HG03432 (cell line): Measurements from ENCODE around the gene RAD21L1.
"Not testable (repeated sequence)": the region's sequence is repeated elsewhere in the genome, so short reads cannot be mapped to it uniquely, and the experiment has no call there.

Source experiments
- ATAC-seq: cut with Tn5 transposase; IDR thresholded peaks from one replicate; pipeline ENCODE4 v1.9.1; 2021; ENCODE audit warnings: mild to moderate bottlenecking, moderate library complexity; ENCODE audit not compliant: unreplicated experiment

RAD21L1 gene

GRCh38 chr20:1224205-1224890 lies 1.5 kb upstream of the RAD21L1 start:
- no peak for ATAC-seq

DNA sequence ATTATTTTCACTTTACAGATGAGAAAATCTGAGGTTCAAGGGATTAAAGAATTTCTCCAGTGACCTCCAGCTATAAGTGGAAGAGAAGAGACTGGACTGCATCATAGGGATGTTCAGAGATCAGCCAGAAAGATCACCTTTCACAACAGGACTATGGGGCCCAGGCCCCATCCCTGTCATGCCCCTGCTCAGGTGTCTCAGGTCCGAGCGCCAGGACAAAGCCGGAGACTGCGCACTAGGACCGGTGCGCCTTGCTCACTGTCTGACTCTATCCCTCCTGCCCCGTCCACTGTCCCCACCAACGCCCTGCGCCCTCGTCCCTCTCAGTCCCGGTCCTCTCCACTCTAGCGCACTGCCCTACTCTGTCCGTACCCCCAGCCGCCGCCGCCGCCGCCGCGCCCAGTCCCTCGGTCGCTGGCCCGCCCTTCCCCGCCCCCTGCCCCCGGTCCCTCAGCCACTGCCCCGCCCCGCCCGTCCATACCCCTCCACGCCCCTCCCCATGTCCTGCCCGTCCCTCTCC lies 521 bp upstream of the RAD21L1 start:
- ATAC-seq = no peak

GRCh38 chr20:1229541-1229940 lies 3.7 kb downstream of the RAD21L1 start:
- ATAC-seq = no peak

DNA sequence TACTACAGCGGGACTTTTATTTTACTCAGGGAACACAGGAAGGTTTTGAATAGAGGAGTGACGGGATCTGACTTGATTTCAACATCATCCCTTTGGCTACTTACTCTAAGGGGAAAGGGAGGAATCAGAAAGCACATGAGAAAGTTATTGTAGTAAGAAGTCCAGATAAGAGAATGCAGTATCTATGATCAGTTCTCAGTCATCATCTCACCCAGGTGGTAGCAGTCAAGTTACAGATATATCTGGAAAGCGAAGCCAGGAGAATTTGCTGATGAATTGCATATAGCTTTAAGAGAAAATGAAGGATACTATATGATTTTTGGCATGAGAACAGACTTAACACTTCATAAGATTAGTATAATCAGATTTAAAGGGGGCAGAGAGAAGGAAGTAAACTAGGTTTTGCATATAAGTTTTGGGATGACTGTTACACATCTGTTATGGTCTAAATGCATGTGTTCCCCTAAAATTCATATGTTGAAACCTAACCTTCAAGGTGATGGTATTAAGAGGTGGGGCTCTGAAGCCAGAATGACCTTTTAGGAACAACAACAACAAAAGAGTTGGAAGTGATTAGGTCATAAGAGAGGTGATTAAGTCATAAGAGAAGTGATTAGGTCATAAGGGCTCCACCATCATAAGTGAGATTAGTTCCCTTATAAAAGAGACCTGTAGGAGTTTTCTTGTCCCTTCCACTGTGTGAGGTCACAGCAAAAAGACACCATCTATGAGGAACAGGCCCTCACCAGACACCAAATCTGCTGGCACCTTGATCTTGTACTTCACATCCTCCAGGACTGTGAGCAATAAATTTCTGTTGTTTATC lies 6.7 kb downstream of the RAD21L1 start:
- ATAC-seq = no peak

GRCh38 chr20:1240549-1240948 lies 14.7 kb downstream of the RAD21L1 start:
- ATAC-seq = no peak

GRCh38 chr20:1241456-1241855 lies 15.6 kb downstream of the RAD21L1 start:
- no peak for ATAC-seq

- no peak for ATAC-seq
Observed at GRCh38 chr20:1242099-1242498, 16.3 kb downstream of the RAD21L1 start.

DNA sequence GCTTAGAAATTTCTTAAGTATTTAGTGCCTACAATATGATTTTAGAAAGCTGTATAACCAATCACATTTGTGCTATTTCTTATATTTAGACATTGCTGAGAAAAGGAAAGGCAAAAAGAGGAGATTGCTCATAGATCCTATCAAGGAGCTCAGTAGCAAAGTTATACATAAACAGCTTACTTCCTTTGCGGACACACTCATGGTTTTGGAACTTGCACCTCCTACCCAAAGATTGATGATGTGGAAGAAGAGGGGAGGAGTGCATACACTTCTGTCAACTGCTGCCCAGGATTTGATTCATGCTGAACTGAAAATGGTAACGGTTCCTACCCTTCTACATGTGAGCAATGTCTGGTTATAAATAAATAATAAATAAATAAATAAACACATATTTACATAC lies 16.7 kb downstream of the RAD21L1 start:
- no peak for ATAC-seq

GRCh38 chr20:1245578-1245977 lies 19.7 kb downstream of the RAD21L1 start:
- ATAC-seq = no peak

DNA sequence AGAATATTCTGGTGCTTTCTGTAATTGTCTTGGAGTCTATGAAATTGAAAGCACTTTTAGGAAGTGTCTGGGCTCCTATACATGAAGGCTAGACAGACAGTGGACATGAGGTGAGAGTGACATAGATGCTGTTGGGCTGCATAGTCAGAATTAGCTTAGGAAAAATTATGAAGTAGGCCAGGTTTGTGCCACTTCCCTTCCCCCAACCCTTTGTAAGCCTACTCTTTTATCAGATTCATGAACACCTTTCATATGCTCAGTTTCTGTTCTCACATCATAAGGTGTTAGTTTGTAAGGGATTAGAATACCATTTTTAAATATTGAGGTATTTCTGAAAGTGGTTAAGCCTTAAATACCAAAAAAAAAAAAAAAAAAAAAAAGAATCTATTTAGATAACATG lies 21.8 kb downstream of the RAD21L1 start:
- no peak for ATAC-seq

GRCh38 chr20:1250282-1250681 lies 24.4 kb downstream of the RAD21L1 start:
- not testable (repeated sequence) for ATAC-seq

DNA sequence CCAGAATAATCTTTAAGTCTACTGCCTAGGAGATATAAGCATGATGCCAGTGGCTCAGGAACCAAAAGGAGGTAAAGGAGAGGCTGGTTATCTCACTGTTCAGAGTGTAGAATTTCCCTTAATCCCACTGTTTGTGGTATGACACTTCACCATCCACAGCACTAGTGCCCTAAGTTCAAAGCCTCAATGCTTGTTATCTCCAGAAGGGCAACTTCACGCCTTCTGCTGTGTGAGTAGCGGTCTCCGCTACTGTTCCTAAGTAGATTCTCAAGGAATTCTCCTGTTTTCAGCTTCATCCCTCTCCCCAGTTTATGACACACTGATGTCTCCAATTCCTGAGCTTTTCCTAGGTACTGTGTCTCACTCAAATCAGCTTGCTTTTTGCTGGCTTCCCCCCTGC lies 26.6 kb downstream of the RAD21L1 start:
- ATAC-seq = no peak

- ATAC-seq = no peak
Observed at GRCh38 chr20:1254254-1254653, 28.4 kb downstream of the RAD21L1 start.

DNA sequence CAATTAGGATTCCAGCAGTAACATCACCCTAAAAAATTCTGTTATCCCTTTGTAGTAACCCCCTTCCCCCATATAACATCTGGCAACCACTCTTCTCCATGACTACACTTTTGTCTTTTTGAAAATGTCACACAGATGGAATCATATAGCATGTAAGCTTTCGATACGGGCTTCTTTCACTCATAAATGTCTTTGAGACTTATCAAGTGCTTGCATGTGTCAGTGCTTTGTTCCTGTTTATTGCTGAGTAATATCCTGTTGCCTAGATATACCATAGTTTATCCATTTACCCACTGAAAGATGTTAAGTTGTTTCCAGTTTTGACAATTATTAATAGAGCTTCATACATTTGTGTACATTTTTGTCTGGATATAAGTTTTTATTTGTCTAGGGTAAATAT lies 29.8 kb downstream of the RAD21L1 start:
- ATAC-seq = no peak

- no peak for ATAC-seq
Observed at GRCh38 chr20:1263853-1264252, 38.0 kb downstream of the RAD21L1 start.

GRCh38 chr20:1264727-1265126 lies 38.9 kb downstream of the RAD21L1 start:
- ATAC-seq = no peak

- no peak for ATAC-seq
Observed at GRCh38 chr20:1265226-1265915, 39.5 kb downstream of the RAD21L1 start.

GRCh38 chr20:1265916-1266166 lies 40.0 kb downstream of the RAD21L1 start:
- ATAC-seq = no peak

DNA sequence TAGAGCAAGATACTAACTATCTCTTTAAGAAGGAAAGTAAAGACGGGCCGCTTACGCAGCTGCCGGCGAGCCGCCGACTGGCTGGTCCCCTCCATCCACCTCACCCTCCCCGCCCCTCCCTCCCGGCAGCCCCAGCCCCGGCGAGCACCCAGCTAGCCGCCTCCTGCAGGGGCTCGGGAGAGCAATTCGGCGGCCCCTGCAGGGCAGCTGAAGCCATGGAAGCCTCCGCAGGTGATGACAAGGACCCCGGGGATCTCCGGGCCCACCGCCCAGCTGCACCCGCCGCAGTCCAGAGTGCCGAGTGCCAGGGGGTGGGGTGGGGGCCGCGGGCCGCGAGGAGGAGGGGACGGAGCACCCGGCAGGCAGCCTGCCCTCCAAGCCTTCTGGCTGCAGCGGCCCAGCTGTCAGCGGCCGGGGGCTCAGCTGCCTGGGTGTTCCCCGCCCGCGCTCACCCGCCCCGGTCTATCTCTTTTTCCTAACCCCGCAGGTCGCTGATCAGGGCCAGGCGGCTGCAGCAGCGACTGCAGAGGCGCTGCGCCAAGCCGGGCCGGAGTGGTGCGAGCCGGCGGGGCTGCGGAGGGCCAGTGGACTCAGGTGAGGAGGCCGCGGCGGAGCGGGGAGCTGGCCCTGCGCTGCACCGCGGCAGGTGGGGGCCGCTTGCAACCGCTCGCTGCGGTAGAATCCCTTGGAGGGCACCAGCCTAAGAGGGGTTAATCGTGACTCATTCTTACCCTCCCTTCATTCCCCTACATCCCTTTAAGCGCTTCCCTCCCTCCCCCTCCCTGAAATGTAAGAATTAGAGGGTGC lies 40.5 kb downstream of the RAD21L1 start, which contains the start of gene SNPH:
SNPH (plus strand) TSS at position 128 of the 807 bp plus-strand sequence. CDS start 29,946 bp downstream, outside the sequence.
- ATAC-seq = peak; percentile 63

DNA sequence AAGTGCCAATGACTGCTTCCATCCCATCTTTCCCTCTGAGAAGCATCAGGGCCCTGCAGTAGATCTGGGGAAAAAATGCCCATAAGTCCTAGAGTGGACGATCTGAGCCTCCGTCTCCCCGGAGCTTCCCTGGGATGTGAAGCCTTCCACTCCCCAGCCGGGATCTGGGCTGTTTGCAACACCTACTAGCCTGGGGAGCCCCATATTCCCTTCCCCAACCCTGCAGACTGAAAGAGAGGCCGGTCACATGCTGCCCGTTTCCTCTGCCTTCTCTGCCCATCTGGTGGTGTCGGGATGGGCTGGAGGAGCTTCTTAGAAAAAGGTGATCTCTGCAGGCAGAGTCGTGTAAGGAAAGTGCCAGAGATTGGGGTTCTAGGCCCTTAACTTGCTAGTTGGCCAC lies 41.3 kb downstream of the RAD21L1 start:
- no peak for ATAC-seq

GRCh38 chr20:1267809-1268374 lies 42.0 kb downstream of the RAD21L1 start:
- ATAC-seq = no peak
